B cell (primary cell): ENCODE data around the gene COA7.

Source experiments
- CTCF ChIP-seq: fragments of 200-600 bp; IDR thresholded peaks from one replicate; pipeline ENCODE4 v1.8.0; 2022; ENCODE audit warnings: antibody characterized with exemption, mild to moderate bottlenecking
- EZH2 ChIP-seq: IDR thresholded peaks from 2 replicates; pipeline ENCODE4 v1.6.1; 2012; ENCODE audit warnings: borderline replicate concordance, low read depth, mild to moderate bottlenecking, moderate library complexity, low read length; ENCODE audit not compliant: insufficient read depth, poor library complexity, severe bottlenecking

GRCh38 chr1:52637946-52638345 lies 60.2 kb downstream of the COA7 start:
- no peak for TF ChIP-seq CTCF
- TF ChIP-seq EZH2, result no peak
